ENCODE data around the gene DOCK1. TPM values are rescaled to one million over a fixed set of nuclear protein-coding genes. Genes with fewer than 3 reads are reported as not detected.

Gene DOCK1
- polyA plus RNA-seq, 1 donor = 29.5 TPM

DNA sequence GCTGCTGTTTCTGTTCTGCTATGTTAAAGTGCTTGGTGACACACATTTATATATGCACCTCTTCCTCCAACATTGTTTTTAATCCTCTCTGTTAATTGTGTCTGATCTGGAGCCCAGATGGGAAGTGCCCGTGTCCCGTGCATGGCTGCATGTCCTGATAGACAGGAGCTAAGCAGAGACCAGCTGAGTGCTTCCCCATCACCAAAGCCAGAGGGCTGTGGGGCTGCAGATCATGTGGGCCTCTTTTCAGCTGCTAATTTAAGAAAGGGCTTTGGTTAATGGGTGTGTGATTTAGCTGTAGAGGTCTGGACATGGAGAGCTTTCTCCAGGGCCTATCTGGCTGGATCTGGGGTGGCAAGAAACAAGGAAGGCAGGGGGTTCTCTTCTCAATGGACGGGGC lies 547.3 kb downstream of the DOCK1 start:
- Histone ChIP-seq H3K4me3 (ENCODE audit: low read length) (no peak overlapping the region), H3K27me3 (ENCODE audit: control insufficient read depth, insufficient read depth, low read length) (no peaks in the 10 kb centered on the region), H3K27ac (ENCODE audit: low read length) (no peak overlapping the region), H3K4me1 (ENCODE audit: control insufficient read depth, insufficient read depth, low read length) (no peaks in the 10 kb centered on the region), H3K9me3 (ENCODE audit: control insufficient read depth, low read depth, low read length) (peaks cover 4% of the 10 kb centered on the region), H3K36me3 (ENCODE audit: control insufficient read depth, insufficient read depth, low read length) (peaks cover 34% of the 10 kb centered on the region)
- no peak for DNase-seq
- WGBS (ENCODE audit: insufficient coverage, low lambda C conversion rate) = no CpG with 5 or more reads among the region's 3 CpGs

DNA sequence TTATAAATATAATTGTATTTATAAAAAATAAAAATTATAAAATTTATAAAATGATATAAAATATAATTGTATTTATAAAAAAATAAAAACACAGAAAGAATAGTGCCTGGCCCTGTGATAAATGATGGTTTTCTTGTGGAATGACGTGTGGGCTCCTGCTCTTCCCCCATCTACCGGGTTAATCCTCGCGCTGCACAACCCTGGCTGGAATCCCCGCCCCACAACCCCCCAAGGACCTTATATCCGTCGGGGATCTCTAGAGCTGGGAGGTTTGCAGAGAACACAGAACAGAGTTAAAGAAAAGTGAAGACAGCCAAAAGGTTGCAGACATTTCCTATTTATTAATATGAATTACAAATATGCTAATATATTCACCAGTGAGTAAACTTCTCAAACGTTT lies 548.5 kb downstream of the DOCK1 start:
- H3K36me3 ChIP-seq (ENCODE audit: control insufficient read depth, insufficient read depth, low read length) = peaks cover 23% of the 10 kb centered on the region
- WGBS (ENCODE audit: insufficient coverage, low lambda C conversion rate) = no CpG with 5 or more reads among the region's 8 CpGs
- no peak for DNase-seq
- H3K4me3 ChIP-seq (ENCODE audit: low read length) = no peak overlapping the region
- peaks cover 4% of the 10 kb centered on the region for H3K9me3 ChIP-seq (ENCODE audit: control insufficient read depth, low read depth, low read length)
- H3K27ac ChIP-seq (ENCODE audit: low read length) = no peak overlapping the region
- no peaks in the 10 kb centered on the region for H3K27me3 ChIP-seq (ENCODE audit: control insufficient read depth, insufficient read depth, low read length)
- H3K4me1 ChIP-seq (ENCODE audit: control insufficient read depth, insufficient read depth, low read length) = no peaks in the 10 kb centered on the region

- peaks cover 4% of the 10 kb centered on the region for H3K9me3 ChIP-seq (ENCODE audit: control insufficient read depth, low read depth, low read length)
- H3K4me1 ChIP-seq (ENCODE audit: control insufficient read depth, insufficient read depth, low read length) = no peaks in the 10 kb centered on the region
- peaks cover 11% of the 10 kb centered on the region for H3K36me3 ChIP-seq (ENCODE audit: control insufficient read depth, insufficient read depth, low read length)
- H3K4me3 ChIP-seq (ENCODE audit: low read length) = no peak overlapping the region
- no CpG with 5 or more reads among the region's 9 CpGs for WGBS (ENCODE audit: insufficient coverage, low lambda C conversion rate)
- DNase-seq = no peak
- no peak overlapping the region for H3K27ac ChIP-seq (ENCODE audit: low read length)
- H3K27me3 ChIP-seq (ENCODE audit: control insufficient read depth, insufficient read depth, low read length) = no peaks in the 10 kb centered on the region
Measured at GRCh38 chr10:127456122-127456521, 550.9 kb downstream of the DOCK1 start.

GRCh38 chr10:127458016-127458810 lies 553.0 kb downstream of the DOCK1 start:
- WGBS (ENCODE audit: insufficient coverage, low lambda C conversion rate) = no CpG with 5 or more reads among the region's 11 CpGs

GRCh38 chr10:127458829-127459228 lies 553.6 kb downstream of the DOCK1 start:
- Histone ChIP-seq H3K27ac (ENCODE audit: low read length) (no peak overlapping the region), H3K4me3 (ENCODE audit: low read length) (no peak overlapping the region), H3K9me3 (ENCODE audit: control insufficient read depth, low read depth, low read length) (peaks cover 4% of the 10 kb centered on the region), H3K4me1 (ENCODE audit: control insufficient read depth, insufficient read depth, low read length) (no peaks in the 10 kb centered on the region), H3K27me3 (ENCODE audit: control insufficient read depth, insufficient read depth, low read length) (no peaks in the 10 kb centered on the region), H3K36me3 (ENCODE audit: control insufficient read depth, insufficient read depth, low read length) (peaks cover 2% of the 10 kb centered on the region)
- DNase-seq = no peak
- WGBS (ENCODE audit: insufficient coverage, low lambda C conversion rate) = no CpG with 5 or more reads among the region's 6 CpGs

More at GRCh38 chr10:127458016-127458810, 553.0 kb downstream of the DOCK1 start:
- no peak overlapping the region for H3K4me3 ChIP-seq (ENCODE audit: low read length)
- H3K9me3 ChIP-seq (ENCODE audit: control insufficient read depth, low read depth, low read length) = peaks cover 4% of the 10 kb centered on the region
- H3K27ac ChIP-seq (ENCODE audit: low read length) = no peak overlapping the region
- no peaks in the 10 kb centered on the region for H3K4me1 ChIP-seq (ENCODE audit: control insufficient read depth, insufficient read depth, low read length)
- H3K27me3 ChIP-seq (ENCODE audit: control insufficient read depth, insufficient read depth, low read length) = no peaks in the 10 kb centered on the region
- no peak for DNase-seq
- peaks cover 2% of the 10 kb centered on the region for H3K36me3 ChIP-seq (ENCODE audit: control insufficient read depth, insufficient read depth, low read length)

DNA sequence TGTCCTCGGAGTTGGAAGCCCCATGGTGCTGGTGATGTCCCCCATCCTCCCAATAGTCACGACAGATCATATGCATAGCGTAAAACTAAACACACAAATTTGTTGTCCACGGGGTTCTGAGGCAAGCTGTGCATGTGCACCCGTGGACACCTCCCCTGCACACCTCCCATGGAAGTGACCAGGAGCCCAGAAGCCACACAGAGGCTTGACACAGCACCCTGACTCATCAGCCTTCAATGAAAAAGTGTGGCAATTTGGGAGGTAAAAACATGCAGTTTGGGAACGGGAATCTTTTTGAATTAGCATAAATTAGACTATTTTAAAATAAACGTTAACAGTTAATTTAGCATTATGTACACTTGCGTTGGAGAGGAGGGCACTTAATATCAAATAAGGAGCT lies 554.7 kb downstream of the DOCK1 start:
- no peak for DNase-seq
- Histone ChIP-seq H3K36me3 (ENCODE audit: control insufficient read depth, insufficient read depth, low read length) (peaks cover 2% of the 10 kb centered on the region), H3K27me3 (ENCODE audit: control insufficient read depth, insufficient read depth, low read length) (no peaks in the 10 kb centered on the region), H3K9me3 (ENCODE audit: control insufficient read depth, low read depth, low read length) (peaks cover 4% of the 10 kb centered on the region), H3K4me1 (ENCODE audit: control insufficient read depth, insufficient read depth, low read length) (no peaks in the 10 kb centered on the region), H3K27ac (ENCODE audit: low read length) (no peak overlapping the region), H3K4me3 (ENCODE audit: low read length) (no peak overlapping the region)
- 88% methylated on average over 2 of the region's 8 CpGs for WGBS (ENCODE audit: insufficient coverage, low lambda C conversion rate)

GRCh38 chr10:127462643-127463295 lies 557.5 kb downstream of the DOCK1 start:
- no peaks in the 10 kb centered on the region for H3K36me3 ChIP-seq (ENCODE audit: control insufficient read depth, insufficient read depth, low read length)
- no peaks in the 10 kb centered on the region for H3K4me1 ChIP-seq (ENCODE audit: control insufficient read depth, insufficient read depth, low read length)
- DNase-seq = peak in 1 of 2 donors; percentile 12
- no peak overlapping the region for H3K27ac ChIP-seq (ENCODE audit: low read length)
- H3K27me3 ChIP-seq (ENCODE audit: control insufficient read depth, insufficient read depth, low read length) = no peaks in the 10 kb centered on the region
- WGBS (ENCODE audit: insufficient coverage, low lambda C conversion rate) = 40% methylated on average over 2 of the region's 5 CpGs
- no peak overlapping the region for H3K4me3 ChIP-seq (ENCODE audit: low read length)
- H3K9me3 ChIP-seq (ENCODE audit: control insufficient read depth, low read depth, low read length) = no peaks in the 10 kb centered on the region

DNA sequence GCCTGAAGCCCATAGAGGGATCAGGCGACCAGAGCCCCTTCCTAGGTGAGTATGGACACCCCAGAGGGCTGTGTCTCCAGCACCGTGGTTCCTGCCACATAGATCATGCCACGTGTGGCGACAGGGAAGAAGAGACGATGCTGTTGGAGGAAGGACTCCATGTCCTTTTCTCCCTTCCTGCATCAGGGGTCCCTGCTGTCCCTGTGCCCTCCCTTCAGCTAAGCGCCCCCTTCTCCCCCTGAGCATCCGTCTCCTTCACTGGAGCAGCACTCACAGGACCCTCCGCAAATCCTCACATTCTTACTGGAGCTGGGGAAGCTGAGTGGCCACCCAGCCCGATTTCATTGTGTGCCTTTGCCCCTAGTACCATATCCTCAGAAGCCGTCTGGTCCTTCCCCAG lies 558.3 kb downstream of the DOCK1 start:
- H3K36me3 ChIP-seq (ENCODE audit: control insufficient read depth, insufficient read depth, low read length) = no peaks in the 10 kb centered on the region
- no peak overlapping the region for H3K4me3 ChIP-seq (ENCODE audit: low read length)
- no CpG with 5 or more reads among the region's 10 CpGs for WGBS (ENCODE audit: insufficient coverage, low lambda C conversion rate)
- no peaks in the 10 kb centered on the region for H3K9me3 ChIP-seq (ENCODE audit: control insufficient read depth, low read depth, low read length)
- H3K27ac ChIP-seq (ENCODE audit: low read length) = no peak overlapping the region
- no peak for DNase-seq
- H3K27me3 ChIP-seq (ENCODE audit: control insufficient read depth, insufficient read depth, low read length) = no peaks in the 10 kb centered on the region
- H3K4me1 ChIP-seq (ENCODE audit: control insufficient read depth, insufficient read depth, low read length) = peaks cover 3% of the 10 kb centered on the region

GRCh38 chr10:127464561-127464960 lies 559.3 kb downstream of the DOCK1 start:
- H3K27ac ChIP-seq (ENCODE audit: low read length) = no peak overlapping the region
- H3K4me3 ChIP-seq (ENCODE audit: low read length) = no peak overlapping the region
- no peaks in the 10 kb centered on the region for H3K27me3 ChIP-seq (ENCODE audit: control insufficient read depth, insufficient read depth, low read length)
- WGBS (ENCODE audit: insufficient coverage, low lambda C conversion rate) = no CpG with 5 or more reads among the region's 6 CpGs
- no peaks in the 10 kb centered on the region for H3K36me3 ChIP-seq (ENCODE audit: control insufficient read depth, insufficient read depth, low read length)
- no peak for DNase-seq
- no peaks in the 10 kb centered on the region for H3K9me3 ChIP-seq (ENCODE audit: control insufficient read depth, low read depth, low read length)
- H3K4me1 ChIP-seq (ENCODE audit: control insufficient read depth, insufficient read depth, low read length) = peaks cover 3% of the 10 kb centered on the region

DNA sequence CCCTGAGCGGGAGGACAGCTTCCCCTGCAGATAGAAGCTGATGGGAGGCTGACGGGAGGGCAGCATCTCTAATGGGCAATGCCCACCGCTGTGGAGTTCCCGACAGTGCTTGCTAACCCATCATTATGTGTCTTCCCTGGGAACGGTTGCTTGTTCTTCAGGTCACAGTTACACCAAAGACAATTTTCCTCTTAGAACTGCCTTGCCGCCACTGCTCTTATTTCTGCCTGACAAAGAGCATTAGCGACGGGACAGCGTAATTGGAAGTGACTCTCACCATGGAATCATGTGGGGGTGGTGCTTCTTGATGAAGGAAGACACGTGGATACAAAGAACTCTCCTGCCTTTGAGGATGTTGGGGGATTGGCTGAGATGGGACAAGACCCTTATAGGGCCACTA lies 562.6 kb downstream of the DOCK1 start:
- WGBS (ENCODE audit: insufficient coverage, low lambda C conversion rate) = no CpG with 5 or more reads among the region's 10 CpGs
- Histone ChIP-seq H3K36me3 (ENCODE audit: control insufficient read depth, insufficient read depth, low read length) (no peaks in the 10 kb centered on the region), H3K27ac (ENCODE audit: low read length) (no peak overlapping the region), H3K9me3 (ENCODE audit: control insufficient read depth, low read depth, low read length) (no peaks in the 10 kb centered on the region), H3K4me3 (ENCODE audit: low read length) (no peak overlapping the region), H3K4me1 (ENCODE audit: control insufficient read depth, insufficient read depth, low read length) (peaks cover 3% of the 10 kb centered on the region), H3K27me3 (ENCODE audit: control insufficient read depth, insufficient read depth, low read length) (no peaks in the 10 kb centered on the region)
- no peak for DNase-seq
